HG03045 (cell line): ENCODE results near the gene CLRN2.
"Not testable (repeated sequence)": the region's sequence is repeated elsewhere in the genome, so short reads cannot be mapped to it uniquely, and the experiment has no call there.

Experiments used
- ATAC-seq: cut with Tn5 transposase; IDR thresholded peaks from one replicate; pipeline ENCODE4 v1.9.1; 2021; ENCODE audit warnings: mild to moderate bottlenecking, moderate library complexity; ENCODE audit not compliant: unreplicated experiment

The CLRN2 gene

GRCh38 chr4:17502756-17503155 is 12.2 kb upstream of the CLRN2 start:
- ATAC-seq, result no peak

GRCh38 chr4:17504081-17504480 is 10.9 kb upstream of the CLRN2 start:
- ATAC-seq, result no peak

GRCh38 chr4:17510582-17510981 is 4.4 kb upstream of the CLRN2 start:
- ATAC-seq, result no peak

GRCh38 chr4:17511051-17511450 is 3.9 kb upstream of the CLRN2 start:
- no peak for ATAC-seq

GRCh38 chr4:17511509-17511949 is 3.4 kb upstream of the CLRN2 start:
- ATAC-seq, result peak; percentile 60

GRCh38 chr4:17511950-17512795 is 2.8 kb upstream of the CLRN2 start, which contains the start of gene QDPR:
Gene QDPR (minus strand): TSS chr4:17512090. CDS start chr4:17512054, 36 bp downstream.
- peak; percentile 97 for ATAC-seq

GRCh38 chr4:17512973-17513665 is 1.8 kb upstream of the CLRN2 start:
- no peak for ATAC-seq

GRCh38 chr4:17515445-17516407 is 761 bp downstream of the CLRN2 start:
- no peak for ATAC-seq

GRCh38 chr4:17516980-17517379 is 2.0 kb downstream of the CLRN2 start:
- no peak for ATAC-seq

- ATAC-seq, result no peak
Measured at GRCh38 chr4:17517664-17518063, 2.7 kb downstream of the CLRN2 start.

- ATAC-seq, result no peak
Measured at GRCh38 chr4:17521595-17521994, 6.6 kb downstream of the CLRN2 start.

GRCh38 chr4:17523662-17524061 is 8.7 kb downstream of the CLRN2 start:
- no peak for ATAC-seq

GRCh38 chr4:17526695-17527477 is 11.9 kb downstream of the CLRN2 start:
- no peak for ATAC-seq

- ATAC-seq, result no peak
Measured at GRCh38 chr4:17528551-17529165, 13.7 kb downstream of the CLRN2 start.

- no peak for ATAC-seq
Measured at GRCh38 chr4:17531538-17532285, 16.7 kb downstream of the CLRN2 start.

GRCh38 chr4:17534705-17535104 is 19.7 kb downstream of the CLRN2 start:
- no peak for ATAC-seq

- no peak for ATAC-seq
Measured at GRCh38 chr4:17535242-17535641, 20.3 kb downstream of the CLRN2 start.

- no peak for ATAC-seq
Measured at GRCh38 chr4:17535906-17536305, 20.9 kb downstream of the CLRN2 start.

- not testable (repeated sequence) for ATAC-seq
Measured at GRCh38 chr4:17537060-17537459, 22.1 kb downstream of the CLRN2 start.
